ENCODE data around the gene FOXN3.

DNA sequence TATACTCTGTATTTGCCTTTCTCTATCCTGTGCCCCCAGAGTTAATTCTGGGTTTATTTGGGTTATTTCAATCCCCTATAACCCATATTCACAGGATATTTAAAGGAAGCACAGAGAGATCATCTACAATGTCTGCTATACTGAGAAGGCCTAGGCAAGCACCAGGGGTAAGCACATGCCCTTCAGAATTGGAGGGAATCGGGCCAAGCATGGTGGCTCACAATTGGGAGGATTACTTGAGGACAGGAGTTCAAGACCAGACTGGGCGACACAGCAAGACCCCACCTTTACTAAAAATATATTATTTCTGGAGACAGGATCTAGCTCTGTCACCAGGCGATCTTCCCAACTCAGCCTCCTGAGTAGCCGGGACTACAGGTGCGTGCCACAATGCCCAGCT is 11.3 kb downstream of the FOXN3 start:
- TF ChIP-seq, protein P1, sequence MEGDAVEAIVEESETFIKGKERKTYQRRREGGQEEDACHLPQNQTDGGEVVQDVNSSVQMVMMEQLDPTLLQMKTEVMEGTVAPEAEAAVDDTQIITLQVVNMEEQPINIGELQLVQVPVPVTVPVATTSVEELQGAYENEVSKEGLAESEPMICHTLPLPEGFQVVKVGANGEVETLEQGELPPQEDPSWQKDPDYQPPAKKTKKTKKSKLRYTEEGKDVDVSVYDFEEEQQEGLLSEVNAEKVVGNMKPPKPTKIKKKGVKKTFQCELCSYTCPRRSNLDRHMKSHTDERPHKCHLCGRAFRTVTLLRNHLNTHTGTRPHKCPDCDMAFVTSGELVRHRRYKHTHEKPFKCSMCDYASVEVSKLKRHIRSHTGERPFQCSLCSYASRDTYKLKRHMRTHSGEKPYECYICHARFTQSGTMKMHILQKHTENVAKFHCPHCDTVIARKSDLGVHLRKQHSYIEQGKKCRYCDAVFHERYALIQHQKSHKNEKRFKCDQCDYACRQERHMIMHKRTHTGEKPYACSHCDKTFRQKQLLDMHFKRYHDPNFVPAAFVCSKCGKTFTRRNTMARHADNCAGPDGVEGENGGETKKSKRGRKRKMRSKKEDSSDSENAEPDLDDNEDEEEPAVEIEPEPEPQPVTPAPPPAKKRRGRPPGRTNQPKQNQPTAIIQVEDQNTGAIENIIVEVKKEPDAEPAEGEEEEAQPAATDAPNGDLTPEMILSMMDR (conservative IDR thresholded peaks at IDR 0.05 in 1 of 2, IDR thresholded peaks at IDR 0.05 in 1 of 2; ENCODE audit: low read depth in 1 of 2, low read length in 2 of 2), result no peak
- TF ChIP-seq EZH2 (IDR thresholded peaks at IDR 0.05; ENCODE audit: low read length, missing control alignments), result no peak
